GM12864 (cell line): Measurements from ENCODE around the gene HECW1.

Experiments
- DNase-seq: peaks from one replicate; pipeline ENCODE4 v3.0.0-alpha.2; 2011; ENCODE audit warnings: low read depth
- H3K4me3 ChIP-seq: 2 replicates; pipeline ENCODE4 v1.5.1; 2011; ENCODE audit warnings: mild to moderate bottlenecking, low read depth, low read length, control low read depth
- TF ChIP-seq, protein P1 (sequence below): IDR thresholded peaks from 2 replicates; pipeline ENCODE4 v1.5.1; 2011; ENCODE audit warnings: low read depth, mild to moderate bottlenecking, moderate library complexity, low read length, control low read depth, inconsistent platforms; ENCODE audit errors: missing control alignments

Gene HECW1

DNA sequence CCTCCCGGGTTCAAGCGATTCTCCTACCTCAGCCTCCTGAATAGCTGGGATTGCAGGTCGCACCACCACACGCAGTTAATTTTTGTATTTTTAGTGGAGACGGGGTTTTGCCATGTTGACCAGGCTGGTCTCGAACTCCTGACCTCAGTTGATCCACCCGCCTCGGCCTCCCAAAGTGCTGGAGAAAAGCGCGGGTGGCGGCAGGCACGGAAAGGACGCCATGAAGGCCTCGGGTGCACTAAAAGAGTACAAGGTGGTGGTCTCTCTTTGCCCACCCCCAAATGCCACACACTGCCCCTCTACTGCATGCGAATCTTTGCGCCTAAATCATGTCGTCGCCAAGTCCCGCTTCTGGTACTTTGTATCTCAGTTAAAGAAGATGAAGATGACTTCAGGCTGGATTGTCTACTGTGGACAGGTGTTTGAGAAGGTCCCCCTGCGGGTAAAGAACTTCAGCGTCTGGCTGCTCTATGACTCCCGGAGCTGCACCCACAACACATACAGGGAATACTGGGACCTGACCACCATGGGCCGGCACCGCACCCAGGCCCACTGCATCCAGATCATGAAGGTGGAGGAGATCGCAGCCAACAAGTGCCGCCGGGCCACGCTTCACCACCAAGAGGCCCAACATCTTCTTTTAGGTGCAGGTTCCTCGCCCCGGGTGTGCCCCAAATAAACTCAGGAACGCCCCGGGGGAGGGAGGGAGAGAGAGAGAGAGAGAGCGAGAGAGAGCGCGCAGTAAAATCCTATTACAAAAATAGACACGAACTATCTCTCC lies 161.7 kb downstream of the HECW1 start:
- DNase-seq = no peak
- TF ChIP-seq, protein P1, sequence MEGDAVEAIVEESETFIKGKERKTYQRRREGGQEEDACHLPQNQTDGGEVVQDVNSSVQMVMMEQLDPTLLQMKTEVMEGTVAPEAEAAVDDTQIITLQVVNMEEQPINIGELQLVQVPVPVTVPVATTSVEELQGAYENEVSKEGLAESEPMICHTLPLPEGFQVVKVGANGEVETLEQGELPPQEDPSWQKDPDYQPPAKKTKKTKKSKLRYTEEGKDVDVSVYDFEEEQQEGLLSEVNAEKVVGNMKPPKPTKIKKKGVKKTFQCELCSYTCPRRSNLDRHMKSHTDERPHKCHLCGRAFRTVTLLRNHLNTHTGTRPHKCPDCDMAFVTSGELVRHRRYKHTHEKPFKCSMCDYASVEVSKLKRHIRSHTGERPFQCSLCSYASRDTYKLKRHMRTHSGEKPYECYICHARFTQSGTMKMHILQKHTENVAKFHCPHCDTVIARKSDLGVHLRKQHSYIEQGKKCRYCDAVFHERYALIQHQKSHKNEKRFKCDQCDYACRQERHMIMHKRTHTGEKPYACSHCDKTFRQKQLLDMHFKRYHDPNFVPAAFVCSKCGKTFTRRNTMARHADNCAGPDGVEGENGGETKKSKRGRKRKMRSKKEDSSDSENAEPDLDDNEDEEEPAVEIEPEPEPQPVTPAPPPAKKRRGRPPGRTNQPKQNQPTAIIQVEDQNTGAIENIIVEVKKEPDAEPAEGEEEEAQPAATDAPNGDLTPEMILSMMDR = no peak
- no peak overlapping the region for H3K4me3 ChIP-seq

DNA sequence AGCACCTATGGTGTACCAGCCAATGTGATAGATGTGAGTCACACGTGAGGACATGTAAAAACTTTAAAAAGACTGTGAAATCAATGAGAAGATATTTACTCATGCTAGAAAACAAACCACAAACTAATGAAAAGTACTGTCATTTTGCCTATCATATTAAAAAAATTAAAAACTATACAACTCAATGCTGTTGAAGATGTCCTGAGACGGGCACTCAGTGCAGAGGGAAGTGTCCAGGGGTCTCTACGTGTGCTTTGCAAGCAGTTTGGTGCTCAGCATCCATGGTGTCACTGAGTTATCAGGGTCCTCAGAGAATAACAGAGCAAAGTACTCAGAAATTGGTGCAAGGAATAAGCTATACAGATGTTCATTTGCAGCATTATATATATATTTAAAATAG lies 162.3 kb downstream of the HECW1 start:
- H3K4me3 ChIP-seq = no peak overlapping the region
- DNase-seq = no peak
- TF ChIP-seq, protein P1 = no peak

DNA sequence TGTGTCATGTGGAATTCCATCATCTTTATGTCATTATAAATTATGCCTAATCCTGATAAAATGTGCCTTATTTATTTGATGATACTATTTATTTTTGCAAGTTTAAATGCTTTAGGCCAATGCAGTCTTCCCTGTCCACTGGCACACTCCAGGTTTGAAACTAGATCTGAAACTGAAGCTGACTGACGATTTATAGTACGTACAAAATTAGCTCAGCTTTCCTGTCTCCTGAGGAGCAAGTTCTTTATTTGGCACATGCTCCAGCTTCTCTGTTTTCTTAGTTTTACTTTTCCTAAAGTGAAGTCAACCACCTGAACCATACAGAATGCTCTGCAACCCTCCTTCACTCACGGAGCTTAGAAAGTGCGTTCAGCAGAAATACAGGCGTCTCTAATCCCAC lies 164.1 kb downstream of the HECW1 start:
- TF ChIP-seq, protein P1 = no peak
- no peak overlapping the region for H3K4me3 ChIP-seq
- DNase-seq = no peak

DNA sequence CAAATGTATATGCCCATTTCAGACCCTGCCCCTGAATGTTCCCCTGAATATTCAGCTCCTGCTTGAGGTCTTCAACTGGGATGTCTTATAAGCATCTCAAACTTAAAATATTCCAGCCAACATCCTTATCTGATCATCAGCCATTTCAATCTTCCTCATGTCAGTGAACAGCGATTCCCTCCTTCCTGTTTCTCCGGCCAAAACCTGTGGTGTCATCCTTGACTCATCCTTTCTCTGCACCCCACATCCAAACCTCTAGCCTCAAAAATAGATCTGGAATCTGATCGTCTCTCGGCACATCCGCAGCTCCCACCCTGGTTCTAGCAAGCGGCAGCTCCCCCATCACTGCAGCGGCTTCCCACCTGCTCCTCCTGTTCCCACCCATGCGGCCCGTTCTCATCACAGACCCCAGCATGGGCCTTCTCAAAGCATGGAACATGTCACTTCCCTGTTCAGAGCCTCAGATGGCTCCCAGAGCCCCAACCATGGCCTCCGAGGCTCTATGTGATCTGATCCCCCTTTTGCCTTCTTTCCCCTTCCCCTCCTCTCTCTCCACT lies 165.7 kb downstream of the HECW1 start:
- TF ChIP-seq, protein P1 = no peak
- no peak overlapping the region for H3K4me3 ChIP-seq
- no peak for DNase-seq

DNA sequence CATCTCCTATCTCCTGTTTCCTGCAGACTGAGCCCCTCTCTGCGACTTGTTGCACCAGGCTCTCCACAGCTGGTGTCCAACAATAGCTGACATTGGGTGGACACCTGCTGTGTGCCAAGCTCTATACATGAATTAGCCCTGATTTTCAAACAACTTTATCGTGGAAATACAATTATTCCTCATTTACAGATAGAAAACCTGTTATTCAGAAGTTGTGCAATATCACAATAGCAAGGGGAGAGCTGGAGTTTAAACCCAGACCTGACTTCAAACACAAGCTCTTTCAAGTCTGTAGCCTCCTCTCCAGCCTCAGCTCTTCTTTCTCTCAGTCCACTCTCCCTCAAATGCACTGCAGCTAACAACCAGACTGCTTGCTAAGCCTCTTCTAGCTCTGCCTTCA lies 168.8 kb downstream of the HECW1 start:
- TF ChIP-seq, protein P1 = no peak
- DNase-seq = no peak
- no peak overlapping the region for H3K4me3 ChIP-seq

DNA sequence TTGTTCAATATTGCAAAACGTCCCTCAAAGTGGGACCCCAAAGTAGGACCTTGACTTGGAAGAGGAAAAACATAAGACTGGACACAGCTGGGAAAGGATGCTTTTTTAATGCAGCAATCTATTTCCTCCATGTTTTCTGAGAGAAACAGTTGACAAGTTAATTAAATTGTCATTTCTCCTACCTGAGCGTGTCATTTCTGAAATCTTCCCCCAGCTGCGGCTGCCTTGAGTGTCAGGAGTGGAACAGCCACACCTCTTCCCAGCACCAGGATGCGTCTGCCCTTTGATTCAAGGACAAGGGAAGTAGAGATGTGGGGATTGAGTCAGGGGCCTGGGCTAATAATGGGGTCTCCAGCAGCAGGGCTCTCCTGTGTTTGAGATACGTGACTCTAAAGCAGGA lies 171.3 kb downstream of the HECW1 start:
- TF ChIP-seq, protein P1 = no peak

DNA sequence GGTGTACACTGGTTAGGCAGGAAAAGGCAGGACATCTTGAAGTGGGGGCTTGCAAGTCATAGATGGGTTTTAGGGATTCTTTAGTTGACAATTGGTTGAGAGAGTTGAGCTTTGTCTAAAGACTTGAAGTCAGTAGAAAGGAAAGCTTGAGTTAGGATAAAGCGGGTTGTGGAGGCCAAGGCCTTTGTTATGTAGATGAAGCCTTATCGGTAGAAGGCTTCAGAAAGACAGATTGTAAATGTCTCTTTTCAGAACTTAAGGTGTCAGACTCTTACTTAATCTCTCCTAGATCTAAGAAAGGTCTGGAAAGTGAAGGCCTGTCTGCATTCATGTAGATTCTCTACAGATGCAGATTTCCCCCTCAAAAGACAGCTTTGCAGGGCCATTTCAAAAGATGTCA lies 177.4 kb downstream of the HECW1 start:
- no peak for DNase-seq
- TF ChIP-seq, protein P1 = no peak
- H3K4me3 ChIP-seq = no peak overlapping the region

More for the DNA sequence above, 171.3 kb downstream of the HECW1 start:
- DNase-seq = no peak
- H3K4me3 ChIP-seq = no peak overlapping the region
